CD4-positive, alpha-beta T cell (primary cell): Measurements from ENCODE around the gene AKAP8. TPM values are rescaled to one million over a fixed set of nuclear protein-coding genes. Genes with fewer than 3 reads are reported as not detected.

Experiments
- ATAC-seq: fragments of 200-7000 bp; cut with Tn5 transposase; one replicate; pipeline ENCODE4 v1.10.0; 2022; ENCODE audit warnings: mild to moderate bottlenecking; ENCODE audit not compliant: poor library complexity
- CTCF ChIA-PET: fragments of 350-600 bp; sonication (Branson Sonifier 250); formaldehyde crosslinking; loops from one replicate; lab custom pipeline; 2021; ENCODE audit warnings: antibody characterized with exemption, inconsistent platforms; lab: Charles Lee
- POLR2A ChIA-PET: fragments of 350-600 bp; sonication (Branson Sonifier 250); formaldehyde crosslinking; loops from one replicate; lab custom pipeline; 2021; ENCODE audit warnings: antibody characterized with exemption, inconsistent platforms; lab: Charles Lee
- DNase-seq, 14 experiments: peaks; one replicate each; pipeline ENCODE4 v3.0.0-alpha.2; 2013 to 2020; ENCODE audit warnings: mixed read lengths in 2 of 14
- H3K27ac ChIP-seq, 2 donors: one replicate each; pipeline versions ENCODE4 v1.5.1 to v1.7.0; 2013; ENCODE audit warnings: low read length in 2 of 2, low read depth in 1 of 2, mild to moderate bottlenecking in 1 of 2
- H3K27me3 ChIP-seq, 2 experiments: 1 replicate in 1 of 2; 2 replicates in 1 of 2; pipeline versions ENCODE4 v1.6.1 to v1.7.0; 2013; ENCODE audit warnings: low read length in 2 of 2, control low read depth in 1 of 2, mild to moderate bottlenecking in 1 of 2, moderate library complexity in 1 of 2; ENCODE audit not compliant: insufficient read depth in 2 of 2, control insufficient read depth in 1 of 2
- H3K36me3 ChIP-seq: one replicate; pipeline ENCODE4 v1.6.1; 2013; ENCODE audit warnings: low read length, control low read depth; ENCODE audit not compliant: insufficient read depth
- H3K4me1 ChIP-seq: one replicate; pipeline ENCODE4 v1.6.1; 2013; ENCODE audit warnings: low read length, control low read depth; ENCODE audit not compliant: insufficient read depth
- H3K4me3 ChIP-seq: one replicate; pipeline ENCODE4 v1.5.1; 2013; ENCODE audit warnings: mild to moderate bottlenecking, low read length, moderate library complexity
- H3K9me3 ChIP-seq, 2 experiments: 1 replicate in 1 of 2; 2 replicates in 1 of 2; pipeline versions ENCODE4 v1.6.1 to v1.7.0; 2013; ENCODE audit warnings: low read length in 2 of 2, mild to moderate bottlenecking in 2 of 2, control low read depth in 1 of 2, moderate library complexity in 1 of 2; ENCODE audit not compliant: control insufficient read depth in 1 of 2, insufficient read depth in 1 of 2
- H3K27ac Mint-ChIP-seq: one replicate; pipeline ENCODE4 v1.8.0; 2020; ENCODE audit warnings: mixed read lengths
- H3K27me3 Mint-ChIP-seq: one replicate; pipeline ENCODE4 v1.8.0; 2021; ENCODE audit warnings: mixed read lengths
- H3K36me3 Mint-ChIP-seq: one replicate; pipeline ENCODE4 v1.8.0; 2021; ENCODE audit warnings: low read depth, mixed read lengths
- H3K4me1 Mint-ChIP-seq: one replicate; pipeline ENCODE4 v1.8.0; 2021; ENCODE audit warnings: low read depth, mixed read lengths
- H3K4me3 Mint-ChIP-seq: one replicate; pipeline ENCODE4 v1.8.0; 2020; ENCODE audit warnings: mild to moderate bottlenecking, mixed read lengths
- H3K9me3 Mint-ChIP-seq: one replicate; pipeline ENCODE4 v1.8.0; 2020; ENCODE audit warnings: mixed read lengths
- CTCF ChIP-seq: fragments of 200-600 bp; IDR thresholded peaks from one replicate; pipeline ENCODE4 v1.8.0; 2022; ENCODE audit warnings: antibody characterized with exemption, mild to moderate bottlenecking
- intact Hi-C, 2 experiments: fragments of 100-400 bp; cut with DNase I in 1 of 2; cut with micrococcal nuclease in 1 of 2; formaldehyde crosslinking; loops; one replicate each; pipeline versions ENCODE4 v1.15.1 to v1.9.0; 2023 to 2025; cut with DNase I, micrococcal nuclease
- total RNA-seq, 174 experiments: library from RNA in 2 of 174; stranded (reverse) in 2 of 174; gene quantifications; one replicate each; pipeline ENCODE4 v1.2.3 and lab custom pipeline; 2021 to 2026

The AKAP8 gene
- total RNA-seq, 2 experiments from 2014 or later: 87.5 to 90.1 TPM

DNA sequence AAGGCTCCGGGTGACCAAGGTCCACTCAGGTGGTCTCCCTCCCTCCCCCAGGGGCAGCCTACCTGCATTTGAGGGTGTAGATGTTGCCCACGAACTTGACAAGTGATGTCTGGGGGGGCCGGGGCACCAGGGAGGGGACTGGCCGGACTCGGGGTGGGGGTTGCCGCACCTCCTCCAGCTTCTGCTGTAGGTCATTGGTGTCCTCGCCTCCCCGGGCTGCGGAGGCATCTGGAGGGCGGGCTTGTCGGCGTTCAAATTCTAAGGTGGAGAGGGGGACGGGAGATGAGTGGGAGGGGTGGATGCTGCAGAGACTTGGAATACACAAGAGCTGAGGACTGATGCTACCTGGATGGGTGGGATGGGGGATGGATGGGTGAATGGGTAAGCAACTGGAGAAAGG is 44.5 kb upstream of the AKAP8 start:
- POLR2A ChIA-PET: no interaction called here

DNA sequence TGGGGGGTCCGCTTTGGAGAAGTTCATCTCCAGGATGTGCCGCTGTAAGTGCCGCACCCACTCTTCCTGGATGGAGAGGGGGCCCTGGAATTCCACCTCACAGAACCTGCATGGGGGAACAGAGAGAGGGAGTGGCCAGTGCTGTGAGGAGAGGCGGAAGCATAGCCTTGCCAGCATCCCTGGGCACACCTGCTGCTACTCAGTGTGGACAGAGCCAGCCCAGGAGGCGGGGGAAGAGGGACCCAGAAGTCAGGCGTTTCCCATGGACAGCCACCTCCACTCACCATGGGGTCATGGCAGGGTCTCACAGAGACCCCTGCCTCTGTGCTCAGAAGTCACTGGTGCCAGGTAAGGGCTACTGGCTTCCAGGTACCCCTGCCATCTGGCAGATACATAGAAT is 43.5 kb upstream of the AKAP8 start:
- POLR2A ChIA-PET: no interaction called here
- Histone ChIP-seq H3K9me3 (peaks cover 0 to 17% of the 10 kb centered on the region in 2 experiments), H3K27me3 (no peaks in the 10 kb centered on the region), H3K27ac (no peak overlapping the region), H3K4me3 (no peak overlapping the region), H3K4me1 (peaks cover 17% of the 10 kb centered on the region), H3K36me3 (peaks cover 54% of the 10 kb centered on the region)
- intact Hi-C loops: no loop called here
- Mint-ChIP-seq H3K36me3 (peaks cover 51% of the 10 kb centered on the region), H3K27me3 (no peaks in the 10 kb centered on the region), H3K4me3 (no peak overlapping the region), H3K4me1 (peaks cover 19% of the 10 kb centered on the region), H3K27ac (no peak overlapping the region), H3K9me3 (no peaks in the 10 kb centered on the region)
- TF ChIP-seq CTCF: no peak
- CTCF ChIA-PET: no interaction called here
- ATAC-seq (no peak), DNase-seq (no peak)

More for the DNA sequence above, 44.5 kb upstream of the AKAP8 start:
- DNase-seq (no peak), ATAC-seq (no peak)
- H3K27me3 Mint-ChIP-seq: no peaks in the 10 kb centered on the region
- CTCF ChIA-PET: no interaction called here
- intact Hi-C loops: no loop called here
- H3K4me1 Mint-ChIP-seq: peaks cover 12% of the 10 kb centered on the region
- Histone ChIP-seq H3K4me3 (no peak overlapping the region), H3K36me3 (peaks cover 58% of the 10 kb centered on the region), H3K27ac (no peak overlapping the region), H3K27me3 (no peaks in the 10 kb centered on the region), H3K4me1 (peaks cover 13% of the 10 kb centered on the region), H3K9me3 (peaks cover 0 to 17% of the 10 kb centered on the region in 2 experiments)
- TF ChIP-seq CTCF: no peak
- H3K9me3 Mint-ChIP-seq: no peaks in the 10 kb centered on the region
- H3K4me3 Mint-ChIP-seq: no peak overlapping the region
- no peak overlapping the region for H3K27ac Mint-ChIP-seq
- peaks cover 46% of the 10 kb centered on the region for H3K36me3 Mint-ChIP-seq

DNA sequence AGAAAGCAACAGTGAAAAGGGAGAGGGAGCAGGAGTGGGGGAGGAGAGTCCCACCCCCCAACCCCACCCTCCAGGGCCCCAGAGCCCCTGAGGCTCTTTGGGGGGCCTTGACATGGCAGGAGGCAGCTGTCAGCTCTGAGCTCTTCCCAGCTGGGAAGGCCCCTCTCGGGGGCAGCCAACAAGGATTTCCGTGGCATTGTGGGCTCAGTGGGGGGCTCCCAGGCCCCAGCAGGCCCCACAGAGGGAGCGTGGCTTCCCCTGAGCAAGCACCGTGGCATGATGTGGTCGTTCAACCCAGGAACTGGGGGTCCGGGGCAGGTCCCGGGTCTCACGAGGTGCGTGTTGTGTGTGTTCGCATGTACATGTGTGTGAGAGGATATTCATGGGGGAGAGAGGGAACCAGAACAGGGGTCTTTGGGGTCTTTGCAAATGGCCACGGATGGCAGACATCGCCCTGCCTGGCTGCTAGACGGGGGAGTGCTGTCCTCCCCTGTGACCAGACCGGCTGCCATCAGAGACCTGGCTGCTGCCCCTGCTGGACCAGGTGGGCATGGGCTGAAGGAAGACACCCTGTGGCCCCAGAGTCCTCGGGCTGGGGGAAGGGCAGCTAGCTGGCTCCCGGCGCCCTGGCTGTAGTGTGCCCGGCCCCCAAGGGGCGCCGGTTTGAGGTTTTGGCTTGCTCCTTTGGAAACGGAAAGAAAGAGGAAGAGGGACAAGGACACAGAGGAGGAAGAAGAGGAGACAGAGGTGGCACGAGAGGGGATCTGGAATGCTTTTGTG is 42.9 kb upstream of the AKAP8 start:
- H3K27me3 ChIP-seq: no peaks in the 10 kb centered on the region
- ChIA-PET CTCF (no interaction called here), POLR2A (interaction anchor here (1.5 kb wide), 1 partner anchor 129 kb away, joined by 4 read pairs; no protein-coding TSS in a partner anchor)
- no peak for TF ChIP-seq CTCF
- Mint-ChIP-seq H3K4me1 (peaks cover 25% of the 10 kb centered on the region), H3K36me3 (peaks cover 49% of the 10 kb centered on the region), H3K9me3 (no peaks in the 10 kb centered on the region), H3K27me3 (no peaks in the 10 kb centered on the region), H3K4me3 (no peak overlapping the region), H3K27ac (no peak overlapping the region)
- ATAC-seq: no peak
- no peak for DNase-seq
- H3K36me3 ChIP-seq: peaks cover 49% of the 10 kb centered on the region
- H3K9me3 ChIP-seq: peaks cover 0 to 17% of the 10 kb centered on the region in 2 experiments
- no peak overlapping the region for H3K27ac ChIP-seq
- intact Hi-C loops: no loop called here
- no peak overlapping the region for H3K4me3 ChIP-seq
- peaks cover 23% of the 10 kb centered on the region for H3K4me1 ChIP-seq
